Neural progenitor cell (in vitro differentiated cells): ENCODE data around the gene POC1A. TPM values are rescaled to one million over a fixed set of nuclear protein-coding genes. Genes with fewer than 3 reads are reported as not detected.

ENCODE experiments used
- DNase-seq: peaks from one replicate; pipeline ENCODE4 v3.0.0-alpha.2; 2016; ENCODE audit warnings: low spot score
- H2AFZ ChIP-seq: fragments of 200-600 bp; sonication (generic); replicated peaks from 2 replicates; pipeline ENCODE4 v1.6.1; 2016; ENCODE audit warnings: antibody characterized with exemption
- H3F3A ChIP-seq: fragments of 200-600 bp; sonication (generic); 2 replicates; pipeline ENCODE4 v1.6.1; 2016; ENCODE audit warnings: antibody characterized with exemption, low read depth
- H3K27ac ChIP-seq: fragments of 200-600 bp; sonication (generic); 2 replicates; pipeline ENCODE4 v1.5.1; 2016; ENCODE audit warnings: mild to moderate bottlenecking
- H3K27me3 ChIP-seq: fragments of 200-600 bp; sonication (generic); 2 replicates; pipeline ENCODE4 v1.6.1; 2016; ENCODE audit warnings: mild to moderate bottlenecking, moderate library complexity
- H3K36me3 ChIP-seq: fragments of 200-600 bp; sonication (generic); 2 replicates; pipeline ENCODE4 v1.5.1; 2016
- H3K4me1 ChIP-seq: fragments of 200-600 bp; sonication (generic); 2 replicates; pipeline ENCODE4 v1.6.1; 2016; ENCODE audit warnings: mixed run types
- H3K4me2 ChIP-seq: fragments of 200-600 bp; sonication (generic); 2 replicates; pipeline ENCODE4 v1.6.1; 2016
- H3K4me3 ChIP-seq: fragments of 200-600 bp; sonication (generic); 2 replicates; pipeline ENCODE4 v1.5.1; 2016
- H3K79me2 ChIP-seq: fragments of 200-600 bp; sonication (generic); 2 replicates; pipeline ENCODE4 v1.6.1; 2016; ENCODE audit warnings: low read depth
- H3K9ac ChIP-seq: fragments of 200-600 bp; sonication (generic); 2 replicates; pipeline ENCODE4 v1.6.1; 2016
- H3K9me3 ChIP-seq: fragments of 200-600 bp; sonication (generic); 2 replicates; pipeline ENCODE4 v1.5.1; 2016; ENCODE audit warnings: low read depth
- H4K20me1 ChIP-seq: fragments of 200-600 bp; sonication (generic); 2 replicates; pipeline ENCODE4 v1.6.1; 2016; ENCODE audit warnings: low read depth
- H3K27ac Mint-ChIP-seq: 3 replicates; pipeline ENCODE4 v1.8.0; 2021; ENCODE audit warnings: mixed read lengths
- H3K27me3 Mint-ChIP-seq: 2 replicates; pipeline ENCODE4 v1.8.0; 2022; ENCODE audit warnings: low read depth, mild to moderate bottlenecking, inconsistent platforms, moderate library complexity, mixed read lengths; ENCODE audit not compliant: insufficient read depth
- H3K36me3 Mint-ChIP-seq: 3 replicates; pipeline ENCODE4 v1.8.0; 2021; ENCODE audit warnings: mixed read lengths
- H3K4me1 Mint-ChIP-seq: 3 replicates; pipeline ENCODE4 v1.8.0; 2021; ENCODE audit warnings: mixed read lengths
- H3K4me3 Mint-ChIP-seq: 3 replicates; pipeline ENCODE4 v1.8.0; 2021; ENCODE audit warnings: mild to moderate bottlenecking, moderate library complexity, mixed read lengths
- H3K9me3 Mint-ChIP-seq: 3 replicates; pipeline ENCODE4 v1.8.0; 2020; ENCODE audit warnings: mixed read lengths
- CTCF ChIP-seq: fragments of 200-600 bp; sonication (generic); IDR thresholded peaks from 2 replicates; pipeline ENCODE4 v1.5.1; 2017; ENCODE audit warnings: antibody characterized with exemption, mild to moderate bottlenecking
- EZH2 ChIP-seq: fragments of 200-600 bp; sonication (generic); IDR thresholded peaks from 2 replicates; pipeline ENCODE4 v1.6.1; 2017; ENCODE audit warnings: antibody characterized with exemption, mild to moderate bottlenecking, moderate library complexity
- EZH2phosphoT487 ChIP-seq: fragments of 200-600 bp; sonication (generic); IDR thresholded peaks from 2 replicates; pipeline ENCODE4 v1.6.1; 2017; ENCODE audit warnings: antibody characterized with exemption
- total RNA-seq: library from RNA; depleted of rRNA; stranded (reverse); fragments of >200 nt; gene quantifications from 2 replicates; pipeline ENCODE4 v1.2.3, GENCODE V29; 2015; ENCODE audit warnings: low replicate concordance

The POC1A gene
- total RNA-seq, 1 donor from 2014 or later: 10.3 TPM

GRCh38 chr3:52070724-52071621, 83.2 kb downstream of the POC1A start:
- no peaks in the 10 kb centered on the region for H3K36me3 ChIP-seq
- Mint-ChIP-seq H3K27ac (no peak overlapping the region), H3K4me1 (peaks cover 3% of the 10 kb centered on the region), H3K36me3 (no peaks in the 10 kb centered on the region), H3K9me3 (no peaks in the 10 kb centered on the region), H3K4me3 (no peak overlapping the region), H3K27me3 (peaks cover 7% of the 10 kb centered on the region)
- H3K27ac ChIP-seq: no peak overlapping the region
- no peak overlapping the region for H2AFZ ChIP-seq
- no peaks in the 10 kb centered on the region for H3K27me3 ChIP-seq
- no peak overlapping the region for H3K4me3 ChIP-seq
- H3K9ac ChIP-seq: no peak overlapping the region
- H3F3A ChIP-seq: no peaks in the 10 kb centered on the region
- no peaks in the 10 kb centered on the region for H3K79me2 ChIP-seq
- H3K9me3 ChIP-seq: no peaks in the 10 kb centered on the region
- no peaks in the 10 kb centered on the region for H4K20me1 ChIP-seq
- DNase-seq: no peak
- TF ChIP-seq CTCF (no peak), EZH2 (no peak), EZH2phosphoT487 (no peak)
- peaks cover 12% of the 10 kb centered on the region for H3K4me1 ChIP-seq
- no peak overlapping the region for H3K4me2 ChIP-seq

GRCh38 chr3:52069855-52070254, 84.4 kb downstream of the POC1A start:
- peaks cover 12% of the 10 kb centered on the region for H3K4me1 ChIP-seq
- H3K9me3 ChIP-seq: no peaks in the 10 kb centered on the region
- peaks cover 3% of the 10 kb centered on the region for H3K4me1 Mint-ChIP-seq
- H2AFZ ChIP-seq: no peak overlapping the region
- no peaks in the 10 kb centered on the region for H3F3A ChIP-seq
- no peak overlapping the region for H3K4me2 ChIP-seq
- H3K4me3 ChIP-seq: no peak overlapping the region
- no peak for DNase-seq
- H3K27me3 Mint-ChIP-seq: peaks cover 7% of the 10 kb centered on the region
- H3K36me3 Mint-ChIP-seq: no peaks in the 10 kb centered on the region
- no peaks in the 10 kb centered on the region for H3K27me3 ChIP-seq
- H3K9me3 Mint-ChIP-seq: no peaks in the 10 kb centered on the region
- H3K9ac ChIP-seq: no peak overlapping the region
- H3K27ac ChIP-seq: peak overlapping the region; percentile 46
- peak overlapping the region; percentile 46 for H3K27ac Mint-ChIP-seq
- H3K79me2 ChIP-seq: no peaks in the 10 kb centered on the region
- TF ChIP-seq EZH2: no peak
- no peak for TF ChIP-seq CTCF
- no peak for TF ChIP-seq EZH2phosphoT487
- no peaks in the 10 kb centered on the region for H3K36me3 ChIP-seq
- H3K4me3 Mint-ChIP-seq: no peak overlapping the region
- H4K20me1 ChIP-seq: no peaks in the 10 kb centered on the region

- no peaks in the 10 kb centered on the region for H3K79me2 ChIP-seq
- Mint-ChIP-seq H3K27ac (peak overlapping the region; percentile 72), H3K4me1 (peaks cover 3% of the 10 kb centered on the region), H3K36me3 (no peaks in the 10 kb centered on the region), H3K9me3 (no peaks in the 10 kb centered on the region), H3K27me3 (peaks cover 9% of the 10 kb centered on the region), H3K4me3 (no peak overlapping the region)
- no peak for TF ChIP-seq EZH2phosphoT487
- TF ChIP-seq EZH2: no peak
- TF ChIP-seq CTCF: no peak
- H3K4me1 ChIP-seq: peaks cover 12% of the 10 kb centered on the region
- no peaks in the 10 kb centered on the region for H3K9me3 ChIP-seq
- H3K4me3 ChIP-seq: no peak overlapping the region
- H4K20me1 ChIP-seq: no peaks in the 10 kb centered on the region
- H3K9ac ChIP-seq: no peak overlapping the region
- no peaks in the 10 kb centered on the region for H3F3A ChIP-seq
- no peak overlapping the region for H3K4me2 ChIP-seq
- no peaks in the 10 kb centered on the region for H3K36me3 ChIP-seq
- H2AFZ ChIP-seq: no peak overlapping the region
- H3K27ac ChIP-seq: no peak overlapping the region
- no peaks in the 10 kb centered on the region for H3K27me3 ChIP-seq
- DNase-seq: no peak
Measured at GRCh38 chr3:52069135-52069534, 85.1 kb downstream of the POC1A start.
